GM21619 (cell line): ENCODE data around the gene FLAD1.

Experiments
- ATAC-seq: cut with Tn5 transposase; IDR thresholded peaks from one replicate; pipeline ENCODE4 v1.9.1; 2021; ENCODE audit not compliant: unreplicated experiment

The FLAD1 gene

DNA sequence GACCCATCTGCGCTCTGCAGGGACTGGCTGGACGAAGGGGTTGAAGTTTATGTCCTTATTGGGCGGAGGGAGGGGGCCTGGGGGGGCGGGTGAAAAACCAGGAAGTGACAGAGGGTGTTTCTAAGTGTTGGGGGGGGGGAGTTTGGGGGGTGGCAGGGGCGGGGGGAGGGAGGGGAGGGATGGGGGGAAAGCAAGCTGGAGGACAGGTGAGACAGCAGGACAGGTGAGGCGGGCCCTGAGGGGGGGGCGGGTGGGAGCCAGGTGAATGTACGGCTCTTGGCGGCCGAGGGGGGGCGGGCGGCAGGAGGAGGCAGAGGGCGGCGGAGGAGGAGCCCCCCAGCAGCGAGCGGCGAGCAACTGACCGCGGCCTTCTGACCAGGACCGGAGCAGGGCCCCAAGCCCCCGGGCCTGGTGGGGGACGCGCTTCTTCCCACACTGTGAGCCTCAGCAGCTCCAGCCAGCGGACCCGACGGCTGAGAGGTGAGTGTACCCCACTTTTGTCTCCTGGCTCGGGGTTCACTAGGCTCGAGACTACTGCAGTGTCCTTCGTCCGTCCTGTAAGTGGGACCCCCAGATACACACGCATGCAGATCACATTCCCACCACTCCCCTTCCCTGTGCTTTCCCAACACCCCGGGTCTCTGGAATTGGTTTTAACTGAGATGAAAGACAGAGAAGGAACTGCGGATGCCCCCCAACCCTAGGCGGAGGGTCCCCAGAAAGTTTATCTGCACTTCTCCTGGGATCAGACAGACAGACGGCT is 19.5 kb downstream of the FLAD1 start, which contains the start of gene ZBTB7B:
ZBTB7B (plus strand) TSS at position 339 of the 763 bp plus-strand sequence. CDS start 11,859 bp downstream, outside the sequence.
- no peak for ATAC-seq

DNA sequence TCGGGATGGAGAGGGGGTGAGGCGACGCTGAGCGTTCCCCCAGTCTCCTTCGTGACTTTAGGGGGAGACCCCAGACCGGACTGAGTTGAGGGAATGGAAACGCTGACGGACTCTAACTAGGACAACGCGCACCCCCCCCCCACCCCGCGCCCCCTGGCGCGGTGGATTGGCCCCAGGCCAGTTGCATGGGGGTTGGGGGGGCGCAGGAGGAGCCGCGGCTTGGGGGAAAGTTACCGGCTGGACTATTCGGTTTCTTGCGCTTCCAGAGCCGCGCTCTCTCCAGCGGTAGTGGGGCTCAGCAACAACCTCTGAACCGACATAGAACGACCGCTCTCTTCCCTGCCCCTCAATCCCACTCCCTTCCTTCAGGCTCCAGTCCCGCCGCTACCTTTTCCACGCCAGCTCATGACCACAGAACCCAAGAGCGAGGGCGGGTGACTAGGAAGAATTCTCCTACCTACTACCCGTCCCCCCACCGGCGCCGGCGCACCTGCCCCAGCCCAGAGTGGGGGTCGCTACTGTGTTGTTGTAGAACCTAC is 20.2 kb downstream of the FLAD1 start:
- no peak for ATAC-seq

DNA sequence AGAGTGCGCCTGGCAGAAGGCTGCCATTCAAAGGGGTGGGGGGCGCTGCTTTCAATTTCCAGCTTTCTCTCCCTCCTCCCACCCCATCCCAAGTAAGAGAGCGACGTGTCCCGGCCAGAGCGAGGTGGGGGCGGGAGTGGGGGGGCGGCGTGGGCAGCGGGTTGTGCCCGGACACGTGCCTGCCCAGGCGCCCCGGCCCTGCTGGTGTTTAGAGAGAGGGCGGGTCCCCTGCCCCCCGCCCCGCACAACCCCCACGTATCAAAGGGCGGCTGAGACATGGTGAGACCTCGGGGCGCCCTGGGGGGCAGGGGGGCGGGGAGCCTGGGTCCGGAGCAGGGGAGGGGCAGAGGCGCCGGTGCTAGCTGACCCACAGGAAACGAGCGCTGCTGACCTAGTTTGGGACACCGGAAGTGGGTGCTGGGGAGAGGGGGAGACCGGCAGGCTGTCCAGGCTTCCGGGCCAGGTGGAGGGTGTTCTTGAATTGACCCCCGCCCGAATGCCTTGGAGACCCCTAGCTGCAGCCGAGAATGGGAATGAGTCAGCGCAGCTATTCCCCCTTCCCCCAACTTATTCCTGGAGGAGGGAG is 20.7 kb downstream of the FLAD1 start:
- ATAC-seq: no peak

DNA sequence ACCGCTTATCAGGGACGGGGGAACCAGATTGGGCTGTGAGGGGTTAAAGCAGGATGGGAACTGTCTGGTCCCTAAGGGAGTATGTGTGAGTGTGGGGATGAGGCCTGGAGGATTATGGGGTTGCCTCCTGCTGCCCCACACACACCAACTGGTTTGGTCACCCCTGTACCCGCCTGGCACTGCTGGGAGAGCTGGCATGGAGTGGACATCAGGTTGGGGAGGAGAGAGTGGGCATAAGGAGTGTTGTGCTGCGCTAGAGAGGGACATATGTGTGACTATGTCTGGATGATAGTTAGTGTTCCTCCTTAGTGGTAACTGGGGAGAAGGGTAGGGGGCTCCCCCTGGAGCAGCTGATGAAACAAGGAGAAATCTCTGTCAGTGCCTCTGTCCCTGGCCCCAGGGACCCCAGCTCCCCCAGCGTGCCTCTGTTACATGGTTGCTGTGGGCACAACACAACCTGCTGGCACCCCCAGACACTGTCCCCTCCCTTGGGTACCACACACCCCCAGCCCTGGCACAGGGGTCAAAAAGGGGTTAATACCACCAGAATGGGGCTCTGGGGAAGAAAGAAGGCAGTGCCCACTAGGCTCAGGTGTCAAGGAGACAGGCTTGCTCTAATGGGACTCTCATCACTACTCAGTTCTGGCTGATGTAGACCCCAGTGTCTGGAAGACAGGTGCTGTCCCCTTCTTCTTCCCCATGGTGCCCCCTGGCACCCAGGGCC is 21.4 kb downstream of the FLAD1 start:
- ATAC-seq: no peak

DNA sequence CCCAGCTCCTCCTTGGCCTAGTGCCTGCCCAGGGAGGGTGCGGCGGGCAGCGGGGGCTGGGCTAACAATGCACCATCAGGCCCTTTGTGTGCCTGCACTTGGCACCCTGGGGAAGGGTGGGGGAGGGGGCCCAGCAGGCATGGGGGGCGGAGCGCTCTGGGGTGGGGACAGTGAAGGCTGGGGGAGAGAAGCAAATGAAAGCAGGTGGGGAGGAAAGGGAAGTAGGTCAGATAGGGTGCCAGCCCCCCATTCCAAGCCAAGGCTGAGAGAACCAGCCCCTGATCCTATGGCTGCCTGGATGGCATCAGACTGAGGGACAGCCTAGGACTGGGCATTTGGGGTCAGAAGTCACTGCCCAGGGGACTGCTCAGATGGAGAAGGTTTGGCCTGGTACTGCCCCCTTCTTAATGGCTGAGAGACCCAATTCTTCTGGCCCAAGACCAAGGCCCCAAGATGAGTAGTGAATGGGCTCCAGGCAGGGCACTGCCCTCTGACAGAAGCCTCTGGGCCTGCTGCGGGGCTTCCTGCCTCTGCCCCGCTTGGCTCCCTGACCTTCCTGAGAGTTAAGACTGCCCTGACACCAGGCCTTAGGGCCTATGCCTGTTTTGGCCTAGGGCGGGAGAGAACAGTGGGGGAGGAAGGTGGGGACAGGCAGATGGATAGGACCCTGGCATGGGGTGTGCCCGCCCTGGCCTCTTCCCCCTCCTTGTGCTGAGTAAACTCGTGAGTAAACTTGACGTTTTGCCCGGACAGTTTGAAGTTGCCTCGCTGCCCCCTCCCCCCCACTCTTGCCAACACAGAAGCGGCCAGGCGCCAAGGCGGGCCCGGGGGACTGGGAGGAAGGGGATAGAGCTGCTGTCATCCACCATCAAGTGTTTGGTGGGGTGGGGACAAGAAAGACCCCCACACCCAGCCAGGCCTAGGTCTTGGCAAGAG is 22.2 kb downstream of the FLAD1 start:
- ATAC-seq: no peak

DNA sequence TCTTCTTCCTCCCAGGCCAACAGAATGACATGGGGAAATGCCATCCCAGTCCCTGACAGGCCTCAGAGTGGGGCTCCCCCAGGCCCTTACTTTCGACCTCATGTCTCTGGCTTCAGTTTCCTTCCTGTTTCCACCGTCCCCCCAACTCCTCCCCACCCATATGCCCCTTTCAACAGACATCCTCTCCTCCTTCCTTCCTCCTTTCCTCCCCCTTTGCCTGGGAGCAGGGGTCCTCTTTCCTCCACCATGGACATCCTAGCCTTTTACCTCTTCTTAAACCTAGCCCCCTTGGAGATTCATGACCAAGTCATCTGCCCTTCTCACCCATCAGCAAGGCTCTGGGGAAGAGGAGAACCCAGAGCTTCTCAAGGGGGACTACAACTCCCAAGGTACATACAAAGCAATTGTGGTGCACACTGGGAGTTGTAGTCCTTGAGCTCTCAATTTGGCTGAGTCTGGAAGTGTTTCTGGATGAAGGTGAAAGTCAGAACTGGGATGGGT is 23.5 kb downstream of the FLAD1 start:
- no peak for ATAC-seq

DNA sequence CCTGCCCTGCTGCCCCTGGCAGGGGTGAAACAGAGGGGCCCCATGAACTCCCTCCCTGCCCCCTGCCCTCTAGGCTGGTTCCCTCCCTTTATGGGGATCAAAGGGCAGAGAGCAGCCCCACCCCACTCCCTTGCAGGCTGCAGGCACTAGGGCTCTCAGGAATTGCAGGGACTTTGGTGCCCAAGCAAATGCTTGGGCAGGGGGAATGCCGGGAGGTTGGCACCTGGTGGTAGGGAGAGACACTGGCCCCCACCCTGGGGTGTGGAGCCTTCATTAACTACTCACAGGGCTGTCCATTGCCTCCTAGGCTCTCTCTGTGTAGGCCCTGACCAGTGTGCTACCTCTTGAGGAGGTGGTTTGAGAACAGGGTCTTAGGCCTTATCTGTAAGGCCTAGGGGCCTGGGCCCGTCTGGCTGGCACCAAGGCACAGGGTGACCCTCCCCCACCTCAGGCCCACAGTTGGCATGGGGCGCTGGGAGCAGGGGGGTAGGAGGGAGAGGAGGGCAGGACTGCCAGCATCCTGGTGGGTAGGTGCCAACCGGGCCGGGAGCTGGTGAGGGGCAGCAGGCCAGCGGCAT is 24.2 kb downstream of the FLAD1 start:
- ATAC-seq: no peak

DNA sequence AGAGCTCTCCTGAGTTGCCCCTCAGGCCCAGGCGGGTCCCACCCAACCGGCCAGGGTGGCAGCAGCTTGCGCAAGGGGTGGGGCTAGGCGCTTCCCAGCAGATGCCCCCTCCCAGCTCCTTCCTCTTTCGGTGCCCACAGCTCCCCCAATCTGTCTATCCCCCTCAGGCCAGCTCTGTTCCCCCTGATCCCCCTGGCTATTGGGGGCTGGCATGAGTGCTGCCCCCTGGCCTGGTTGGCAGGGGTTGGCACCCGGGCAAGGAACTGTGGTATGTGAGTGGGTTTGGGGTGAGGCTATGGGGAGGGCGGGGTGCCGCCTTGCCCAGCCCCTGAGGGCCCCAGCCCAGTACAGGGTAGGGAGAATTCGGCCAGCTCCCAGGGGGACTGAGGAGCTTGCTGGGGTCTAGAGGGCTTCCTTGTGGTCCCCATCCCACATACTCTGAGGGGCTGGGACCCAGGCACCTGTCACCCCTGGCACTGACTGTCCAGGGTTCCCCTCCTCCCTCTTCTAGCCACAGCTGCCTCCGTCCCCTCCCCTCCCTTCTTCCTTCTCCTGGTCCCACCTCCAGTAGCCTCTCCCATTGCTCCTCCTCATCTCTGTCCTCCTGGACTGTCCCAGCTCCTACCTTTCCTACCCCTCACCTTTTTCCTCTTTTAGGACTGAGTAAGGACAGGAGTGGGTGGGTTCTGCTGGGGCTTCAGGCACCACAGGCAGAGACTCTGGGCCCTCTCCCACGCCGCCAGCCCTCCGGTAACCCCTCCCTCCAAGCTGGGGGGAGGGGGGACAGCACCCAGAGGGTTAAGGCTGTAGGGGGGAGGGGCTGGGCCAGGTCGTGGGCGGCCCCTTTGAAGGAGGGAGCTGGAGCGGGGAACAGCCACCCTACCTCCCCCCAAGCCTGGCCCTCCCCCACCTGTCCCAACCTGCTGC is 25.1 kb downstream of the FLAD1 start:
- ATAC-seq: no peak

DNA sequence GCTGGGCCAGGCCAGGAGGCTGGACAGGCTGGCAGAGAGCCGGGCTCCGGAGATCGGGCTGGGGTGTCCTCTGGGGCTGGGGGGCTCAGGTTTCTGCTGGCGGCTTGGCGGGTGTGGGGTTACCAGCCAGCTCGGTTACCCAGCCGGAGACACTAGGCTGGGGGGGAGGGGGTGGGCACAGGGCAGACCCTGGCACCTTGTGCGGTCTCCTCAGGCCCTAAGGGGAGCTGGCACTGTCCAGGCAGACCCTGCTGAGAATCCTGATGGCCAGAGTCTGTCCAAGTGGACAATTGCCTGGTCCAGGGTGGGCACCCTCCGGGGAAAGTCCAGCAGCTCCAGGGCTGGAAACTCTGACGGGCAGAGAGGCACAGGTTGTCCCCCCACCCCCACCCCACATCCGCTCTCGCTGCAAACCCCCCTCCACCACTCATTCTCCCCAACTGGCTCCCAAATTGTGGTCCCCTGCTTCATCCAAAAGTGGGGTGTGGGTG is 26.1 kb downstream of the FLAD1 start:
- ATAC-seq: no peak

DNA sequence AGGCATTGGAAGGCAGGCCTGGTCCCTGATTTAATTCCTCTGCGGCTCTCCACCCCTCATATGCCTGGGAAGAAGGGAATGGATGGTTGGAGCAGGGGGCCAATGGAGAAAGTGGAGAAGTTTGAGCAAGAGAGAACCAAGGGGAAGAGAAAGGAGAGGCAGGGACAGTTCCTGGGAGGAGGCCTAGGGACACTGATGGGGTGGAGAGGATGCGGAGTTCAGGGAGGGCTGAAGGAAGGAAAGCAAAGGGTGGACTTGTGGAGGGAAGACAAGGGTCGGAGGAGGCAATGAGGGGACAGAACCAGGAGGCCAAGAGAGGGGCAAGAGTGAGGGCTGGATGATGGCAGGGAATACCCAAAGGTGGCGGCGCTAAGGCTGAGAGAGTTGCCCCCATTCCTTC is 26.6 kb downstream of the FLAD1 start:
- no peak for ATAC-seq

DNA sequence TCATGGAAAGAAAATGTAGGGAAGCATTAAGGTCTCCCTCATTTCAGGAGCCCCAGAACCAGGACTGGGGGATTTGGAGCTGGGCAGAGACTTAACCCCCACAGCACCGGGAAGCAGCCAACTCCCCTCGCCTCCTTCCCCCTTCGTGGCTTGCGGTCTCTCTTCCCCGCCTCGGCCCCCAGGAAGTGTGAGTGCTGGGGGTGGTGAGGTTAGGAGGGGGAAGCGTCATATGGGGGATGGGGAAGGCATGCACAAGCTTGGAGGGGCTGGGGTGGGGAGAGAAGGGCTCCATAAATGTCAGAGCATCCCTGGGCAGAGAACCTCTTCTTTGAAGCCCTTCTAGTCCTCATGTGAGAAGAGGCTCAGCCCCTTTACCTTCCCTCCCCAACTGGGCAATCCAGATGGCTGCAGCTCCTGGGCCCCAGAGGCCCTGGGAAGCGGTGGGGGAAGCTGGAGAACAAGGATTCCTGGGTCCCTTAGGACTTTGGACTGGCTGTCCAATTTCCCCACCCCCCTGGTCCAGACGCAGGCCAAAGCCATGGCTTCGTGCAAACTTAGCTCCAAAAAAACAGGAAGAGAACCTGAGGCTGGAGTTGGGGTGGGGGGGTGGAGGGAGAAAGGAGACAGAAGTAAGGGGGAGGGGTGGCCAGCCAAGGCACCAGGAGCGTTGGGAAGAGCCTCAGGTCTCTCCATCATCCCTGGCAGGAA is 27.2 kb downstream of the FLAD1 start:
- ATAC-seq: no peak

DNA sequence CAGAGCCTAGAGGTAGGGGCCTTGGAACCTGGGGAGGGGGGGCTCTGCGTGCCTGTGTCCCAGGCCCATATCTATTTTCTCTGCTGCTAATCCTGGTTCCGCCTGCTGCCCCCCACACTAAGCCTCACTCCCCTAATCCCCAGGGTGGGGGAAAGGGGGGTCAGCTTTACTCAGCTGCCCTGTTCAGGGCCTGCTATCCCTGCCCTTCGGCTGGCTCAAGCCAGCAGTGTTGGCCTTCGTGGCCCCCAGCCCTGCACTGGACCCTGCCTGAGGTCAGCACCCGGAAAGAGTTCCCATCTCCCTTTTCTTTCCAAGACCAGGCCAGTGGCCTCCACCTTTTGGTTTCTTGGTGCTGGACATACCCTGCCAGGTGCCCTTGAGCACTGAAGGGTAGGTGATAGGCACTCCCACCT is 27.9 kb downstream of the FLAD1 start:
- no peak for ATAC-seq

DNA sequence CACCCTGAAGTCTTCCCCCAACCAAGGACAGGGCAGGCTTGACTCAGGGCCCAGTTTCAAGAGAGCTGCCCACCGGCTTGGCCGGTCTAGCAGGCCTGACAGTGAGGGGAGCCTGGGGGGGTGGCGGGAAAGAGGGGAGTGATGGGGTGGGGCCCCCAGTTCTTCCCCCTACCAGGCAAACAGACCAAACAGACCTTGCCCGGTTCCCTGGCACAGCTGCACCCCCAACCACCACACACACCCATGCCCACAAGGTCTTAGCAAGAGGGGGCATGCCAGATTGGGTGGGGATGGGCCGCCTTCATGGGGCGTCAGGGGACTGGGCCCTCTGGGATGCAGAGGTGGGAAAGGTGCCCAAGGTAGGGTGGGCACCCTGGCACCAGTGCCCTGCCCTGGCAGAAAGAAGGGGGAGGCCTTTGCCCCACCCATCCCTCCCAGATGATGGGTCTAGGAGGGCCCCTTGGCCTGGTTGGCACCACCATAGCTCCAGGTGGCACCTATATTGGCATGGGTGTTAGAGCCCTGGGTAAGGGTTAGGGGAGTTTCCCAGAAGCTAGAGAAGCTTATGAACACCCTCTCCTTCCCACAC is 28.4 kb downstream of the FLAD1 start:
- no peak for ATAC-seq

DNA sequence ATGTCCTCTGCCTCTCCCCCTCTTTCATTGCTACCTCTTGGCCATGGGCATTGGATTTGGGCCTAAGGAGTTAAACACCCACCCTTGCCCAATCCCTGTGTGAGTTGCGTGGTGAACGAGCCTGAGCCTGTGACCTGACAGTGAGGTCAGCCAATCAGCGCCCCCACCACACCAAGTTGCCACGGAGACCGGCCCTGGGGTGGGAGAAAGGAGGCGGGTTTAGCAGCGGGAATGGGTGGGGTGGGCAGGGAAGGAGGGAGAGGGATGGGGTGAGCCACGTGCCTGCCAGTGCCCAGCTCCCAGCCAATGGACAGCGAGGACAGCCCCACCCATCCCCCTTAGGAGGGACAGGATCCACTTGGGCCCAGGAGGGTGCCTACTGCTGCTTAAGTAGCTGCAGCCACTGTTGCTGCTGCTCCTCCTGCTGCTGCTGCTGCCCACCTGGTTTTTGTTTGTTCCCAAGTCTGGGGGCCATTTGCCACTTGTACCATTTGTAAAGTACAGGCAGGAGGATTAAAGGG is 28.9 kb downstream of the FLAD1 start:
- no peak for ATAC-seq

DNA sequence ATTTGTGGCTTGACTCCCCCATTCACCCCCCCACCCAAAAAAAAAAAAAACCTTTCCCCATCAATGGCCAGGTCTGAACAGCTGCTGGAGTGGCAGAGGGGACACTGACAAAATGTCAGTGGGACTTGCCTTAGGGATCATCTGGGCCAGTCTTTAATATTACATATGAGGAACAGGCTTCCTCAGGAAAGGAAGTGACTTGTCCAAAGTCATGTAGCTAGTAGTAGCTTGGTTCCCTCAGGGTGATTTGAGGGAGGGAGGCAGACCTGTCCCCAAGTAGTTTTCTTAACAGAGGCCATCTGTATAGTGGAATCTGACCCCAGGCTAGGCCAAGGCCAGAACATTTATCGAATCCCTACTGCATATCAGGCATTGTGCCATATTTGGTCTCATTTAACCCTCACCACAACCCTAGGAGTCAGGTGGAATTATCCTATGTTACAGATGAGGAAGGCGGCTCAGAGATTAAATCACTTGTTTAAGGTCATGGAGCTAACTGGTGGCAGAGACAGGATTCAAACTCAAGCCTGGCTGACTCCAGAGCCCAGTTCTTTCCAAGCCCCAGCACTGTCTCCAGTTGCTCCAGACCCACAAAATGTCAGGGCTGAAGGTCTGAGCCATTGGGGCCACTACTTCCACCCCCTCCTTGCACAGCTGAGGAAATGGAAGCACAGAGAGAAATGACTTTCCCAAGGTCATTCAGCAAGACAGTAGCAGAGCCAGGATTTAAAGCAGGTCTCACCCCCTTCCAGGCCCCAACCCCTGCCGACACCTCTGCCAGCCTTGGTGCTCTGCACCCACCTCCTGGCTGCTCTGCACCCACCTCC is 29.8 kb downstream of the FLAD1 start:
- ATAC-seq: no peak

DNA sequence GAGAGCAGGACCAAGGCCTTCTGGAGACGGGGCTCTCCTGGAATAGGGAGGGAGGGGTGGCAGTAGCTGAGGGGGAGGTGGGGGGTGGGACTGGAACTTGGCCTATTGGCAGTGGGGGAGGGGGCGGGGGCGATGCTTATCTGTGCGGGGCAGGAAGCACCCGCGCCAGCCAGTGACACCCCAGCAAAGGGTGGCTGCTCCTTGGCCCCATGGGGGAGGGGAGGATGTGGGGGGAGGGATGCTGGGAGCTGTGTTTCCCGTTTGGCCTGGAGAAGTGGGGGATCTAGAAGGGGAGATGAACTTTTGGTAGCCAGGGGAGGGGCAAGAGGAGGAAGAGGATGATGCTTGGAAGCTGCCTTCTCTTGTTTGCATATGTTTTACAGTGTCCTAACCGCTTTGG is 30.5 kb downstream of the FLAD1 start:
- no peak for ATAC-seq
